ENCODE results near the gene ADRA2B. TPM values are rescaled to one million over a fixed set of nuclear protein-coding genes. Genes with fewer than 3 reads are reported as not detected.

The ADRA2B gene
- total RNA-seq, 1 experiment from 2014 or later: 2.7 TPM

GRCh38 chr2:96146153-96146880 is 29.9 kb upstream of the ADRA2B start:
- Histone ChIP-seq H2BK5ac (ENCODE audit: insufficient read length, low read length) (no peak overlapping the region), H4K5ac (ENCODE audit: insufficient read length, low read depth, low read length) (no peak overlapping the region), H3K23ac (ENCODE audit: insufficient read length, low read depth, low read length) (no peak overlapping the region), H3K4me1 (ENCODE audit: insufficient read depth, low read length) (no peaks in the 10 kb centered on the region; the same call in 1 of the 2 replicates), H3K4ac (ENCODE audit: low read depth, low read length) (no peak overlapping the region), H3T11ph (ENCODE audit: low read length) (no peak overlapping the region), H3K56ac (ENCODE audit: insufficient read length, low read depth, low read length) (no peak overlapping the region), H2BK120ac (ENCODE audit: low read depth, low read length, poor library complexity, severe bottlenecking) (no peak overlapping the region), H3K27me3 (ENCODE audit: insufficient read depth, low read length) (no peaks in the 10 kb centered on the region; the same call in 1 of the 2 replicates), H2AK5ac (ENCODE audit: insufficient read length, low read length) (no peak overlapping the region), H3K23me2 (ENCODE audit: insufficient read length, low read depth, low read length, poor library complexity, severe bottlenecking) (peaks cover 6% of the 10 kb centered on the region), H2BK12ac (ENCODE audit: insufficient read length, low read depth, low read length) (no peak overlapping the region), H3K4me2 (ENCODE audit: insufficient read depth, insufficient read length, low read length) (no peak overlapping the region), H3K18ac (ENCODE audit: insufficient read length, low read depth, low read length) (no peak overlapping the region), H4K8ac (replicated peaks; ENCODE audit: insufficient read length, low read depth, low read length) (no peak overlapping the region), H3K14ac (ENCODE audit: insufficient read depth, low read length) (no peak overlapping the region), H3K9me3 (ENCODE audit: control insufficient read depth, low read depth, low read length) (no peaks in the 10 kb centered on the region), H4K91ac (ENCODE audit: insufficient read length, low read depth, low read length) (no peak overlapping the region), H4K20me1 (ENCODE audit: control insufficient read depth, insufficient read depth, insufficient read length) (no peaks in the 10 kb centered on the region), H2BK15ac (ENCODE audit: low read depth, low read length) (no peak overlapping the region), H3K9ac (ENCODE audit: extremely low read depth, insufficient read length, low read length) (no peak overlapping the region), H3K27ac (ENCODE audit: insufficient read length, low read depth, low read length) (no peak overlapping the region), H2AFZ (ENCODE audit: low read length) (no peak overlapping the region), H3K79me1 (ENCODE audit: insufficient read depth, low read depth, low read length, poor library complexity, severe bottlenecking) (no peaks in the 10 kb centered on the region), H2BK20ac (ENCODE audit: low read depth, low read length, poor library complexity, severe bottlenecking) (no peak overlapping the region), H3K79me2 (ENCODE audit: insufficient read depth, low read length) (no peaks in the 10 kb centered on the region)
- WGBS (ENCODE audit: extremely low coverage, insufficient read length, low lambda C conversion rate): no CpG with 5 or more reads among the region's 20 CpGs
- peaks cover 20 to 42% of the 10 kb centered on the region in 2 experiments for H3K4me1 Mint-ChIP-seq
- peaks cover 40% of the 10 kb centered on the region for H3K27me3 Mint-ChIP-seq (ENCODE audit: low read depth)
- TF ChIP-seq CTCF (conservative IDR thresholded peaks at IDR 0.05): no peak
- H3K36me3 Mint-ChIP-seq (ENCODE audit: insufficient read depth in 1 of 3, low read depth in 3 of 3): peaks cover 0 to 18% (median 0%) of the 10 kb centered on the region in 3 experiments; a peak in 2 of 7 replicates
- 0 out of 5 replicates have a peak overlapping the region, but pooled peaks of 1 of the 2 experiments have one; percentile 17 for H3K4me3 Mint-ChIP-seq
- DNase-seq: peak; percentile 29
- H3K27ac Mint-ChIP-seq: no peak overlapping the region
- no peaks in the 10 kb centered on the region for H3K9me3 Mint-ChIP-seq

Data from H9 (cell line).